Right hindlimb (tissue), 1 donor: ENCODE measurements around the gene SLC39A11.
"Not testable (repeated sequence)": the region's sequence is repeated elsewhere in the genome, so short reads cannot be mapped to it uniquely, and the experiment has no call there.

ENCODE experiments used
- DNase-seq: peaks from one replicate; pipeline ENCODE4 v3.0.0-alpha.2; 2018

Gene SLC39A11

GRCh38 chr17:73092523-73093135, at the start of gene SLC39A11:
SLC39A11 (minus strand) TSS chr17:73092688; CDS start chr17:73088764, 3,924 bp downstream.
- peak; percentile 96 for DNase-seq

- DNase-seq: no peak
These were observed 48.9 kb upstream of the SLC39A11 start for GRCh38 chr17:73141411-73141810.

GRCh38 chr17:73140566-73140965, 48.1 kb upstream of the SLC39A11 start:
- no peak for DNase-seq

- no peak for DNase-seq
These were observed 46.8 kb upstream of the SLC39A11 start for GRCh38 chr17:73139296-73139695.

GRCh38 chr17:73138541-73139138, 46.2 kb upstream of the SLC39A11 start:
- no peak for DNase-seq

GRCh38 chr17:73137376-73137775, 44.9 kb upstream of the SLC39A11 start:
- DNase-seq: no peak

- no peak for DNase-seq
These were observed 43.3 kb upstream of the SLC39A11 start for GRCh38 chr17:73135766-73136165.

- no peak for DNase-seq
These were observed 41.6 kb upstream of the SLC39A11 start for GRCh38 chr17:73133911-73134649.

- DNase-seq: no peak
These were observed 39.6 kb upstream of the SLC39A11 start for GRCh38 chr17:73132085-73132492.

GRCh38 chr17:73131439-73131838, 39.0 kb upstream of the SLC39A11 start:
- DNase-seq: not testable (repeated sequence)

- DNase-seq: no peak
These were observed 38.5 kb upstream of the SLC39A11 start for GRCh38 chr17:73130977-73131376.

- peak; percentile 56 for DNase-seq
These were observed 36.0 kb upstream of the SLC39A11 start for GRCh38 chr17:73128496-73128895.

- no peak for DNase-seq
These were observed 34.4 kb upstream of the SLC39A11 start for GRCh38 chr17:73126716-73127473.

GRCh38 chr17:73123606-73124320, 31.3 kb upstream of the SLC39A11 start:
- DNase-seq: no peak

- no peak for DNase-seq
These were observed 30.6 kb upstream of the SLC39A11 start for GRCh38 chr17:73122953-73123605.

GRCh38 chr17:73121506-73121905, 29.0 kb upstream of the SLC39A11 start:
- no peak for DNase-seq

GRCh38 chr17:73119631-73120030, 27.1 kb upstream of the SLC39A11 start:
- DNase-seq: no peak

GRCh38 chr17:73118951-73119391, 26.5 kb upstream of the SLC39A11 start:
- DNase-seq: no peak

GRCh38 chr17:73118139-73118538, 25.7 kb upstream of the SLC39A11 start:
- DNase-seq: no peak

GRCh38 chr17:73112246-73112645, 19.8 kb upstream of the SLC39A11 start:
- DNase-seq: no peak

GRCh38 chr17:73111386-73111785, 18.9 kb upstream of the SLC39A11 start:
- no peak for DNase-seq

- no peak for DNase-seq
These were observed 14.7 kb upstream of the SLC39A11 start for GRCh38 chr17:73107191-73107590.
